ENCODE data around the gene COG3.
A peak's percentile ranks its signal among the peaks of the same experiment; 100 is the strongest.

Gene COG3

DNA sequence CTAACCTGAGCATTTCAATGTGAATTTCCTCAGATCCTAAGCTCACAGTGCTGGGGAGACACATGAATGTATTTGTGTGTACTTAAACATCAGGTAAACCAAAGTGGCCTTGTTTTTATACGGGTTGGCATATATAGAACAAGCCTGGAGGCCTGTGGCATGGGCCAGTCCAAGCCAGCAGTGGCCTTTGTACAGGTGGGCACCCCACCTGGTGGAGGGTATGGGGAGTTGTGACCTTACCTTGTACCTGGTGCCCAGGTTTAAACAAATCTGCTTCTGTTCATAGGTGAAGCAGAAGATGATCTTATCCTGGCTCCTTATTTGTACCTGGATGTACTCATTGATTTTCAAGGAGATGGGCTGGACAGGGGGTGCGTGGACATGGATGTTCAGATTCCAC is 79.8 kb downstream of the COG3 start:
- no peak for DNase-seq (ENCODE audit: low read depth, low spot score)

GRCh38 chr13:45545686-45546409 is 81.1 kb downstream of the COG3 start:
- no peak for DNase-seq (ENCODE audit: low read depth, low spot score)

DNA sequence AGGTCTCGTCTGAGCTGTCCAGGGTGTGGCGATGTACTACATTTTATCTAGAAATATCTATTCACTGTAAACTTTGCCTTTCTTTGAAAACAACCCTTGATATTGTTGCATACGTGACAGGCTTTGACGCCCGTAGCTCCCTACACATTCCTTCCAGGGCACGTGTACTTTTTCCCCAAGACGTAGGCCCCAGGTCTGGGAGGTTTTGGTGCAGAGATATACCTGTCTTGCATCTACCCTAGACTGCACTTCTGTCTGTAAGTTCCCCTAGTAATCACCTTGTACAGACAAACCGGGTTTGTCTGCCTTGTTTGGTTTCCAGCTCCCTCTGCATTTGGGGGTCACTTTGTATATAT is 81.6 kb downstream of the COG3 start:
- DNase-seq (ENCODE audit: low read depth, low spot score): no peak

DNA sequence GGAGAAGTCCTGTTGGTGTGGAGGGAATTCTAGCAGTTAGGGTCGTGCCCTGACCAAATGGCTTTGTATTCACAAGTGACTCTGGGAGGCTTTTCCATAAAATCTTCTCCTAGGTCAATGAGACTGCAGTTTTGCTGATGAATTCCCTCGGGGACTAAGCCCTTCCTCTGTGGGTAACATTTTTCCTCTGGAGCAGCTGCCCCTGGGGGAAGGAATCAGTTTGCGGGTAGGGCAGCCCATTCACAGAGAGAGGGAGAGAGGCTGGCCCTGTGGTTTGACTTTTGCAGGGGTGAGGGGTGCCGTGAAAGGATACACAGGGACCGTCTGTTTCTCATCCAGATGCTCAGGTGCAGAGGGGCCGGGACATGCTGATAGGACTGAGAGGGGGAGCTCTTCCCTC is 83.5 kb downstream of the COG3 start:
- no peak for DNase-seq (ENCODE audit: low read depth, low spot score)

GRCh38 chr13:45554604-45555109 is 89.9 kb downstream of the COG3 start:
- no peak for DNase-seq (ENCODE audit: low read depth, low spot score)

DNA sequence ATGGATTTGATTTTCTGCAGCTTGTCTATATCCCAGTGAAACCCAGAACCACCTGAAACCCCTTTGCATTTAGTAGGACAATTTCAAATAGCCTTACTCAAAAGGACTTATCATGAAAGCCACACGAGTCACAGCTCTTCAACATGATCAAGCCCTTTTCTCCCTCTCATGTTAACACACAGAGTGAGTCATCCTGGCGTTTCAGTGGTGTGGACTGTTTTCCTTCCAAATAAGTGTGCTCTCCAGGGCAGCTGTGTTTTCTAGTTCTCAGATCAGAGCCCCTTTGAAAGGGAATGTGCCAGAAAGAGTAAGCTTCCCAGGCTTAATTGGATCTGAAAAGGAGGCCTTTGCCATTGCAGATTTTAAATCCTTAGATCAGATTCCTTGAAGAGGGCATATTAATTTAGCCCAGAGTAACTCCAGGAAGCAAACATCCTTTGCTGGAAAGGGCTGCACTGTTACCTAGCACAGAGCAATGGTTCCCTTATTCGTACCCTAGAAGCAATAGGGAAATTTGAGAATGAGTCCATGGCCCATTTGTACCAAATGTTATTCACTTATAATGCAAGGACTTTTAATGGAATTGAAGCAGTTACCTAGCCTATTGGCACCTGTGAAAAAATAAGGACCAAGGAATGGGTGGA is 99.5 kb downstream of the COG3 start:
- DNase-seq (ENCODE audit: low read depth, low spot score): peak; percentile 85

- no peak for DNase-seq (ENCODE audit: low read depth, low spot score)
Measured at GRCh38 chr13:45565331-45565730, 100.6 kb downstream of the COG3 start.

DNA sequence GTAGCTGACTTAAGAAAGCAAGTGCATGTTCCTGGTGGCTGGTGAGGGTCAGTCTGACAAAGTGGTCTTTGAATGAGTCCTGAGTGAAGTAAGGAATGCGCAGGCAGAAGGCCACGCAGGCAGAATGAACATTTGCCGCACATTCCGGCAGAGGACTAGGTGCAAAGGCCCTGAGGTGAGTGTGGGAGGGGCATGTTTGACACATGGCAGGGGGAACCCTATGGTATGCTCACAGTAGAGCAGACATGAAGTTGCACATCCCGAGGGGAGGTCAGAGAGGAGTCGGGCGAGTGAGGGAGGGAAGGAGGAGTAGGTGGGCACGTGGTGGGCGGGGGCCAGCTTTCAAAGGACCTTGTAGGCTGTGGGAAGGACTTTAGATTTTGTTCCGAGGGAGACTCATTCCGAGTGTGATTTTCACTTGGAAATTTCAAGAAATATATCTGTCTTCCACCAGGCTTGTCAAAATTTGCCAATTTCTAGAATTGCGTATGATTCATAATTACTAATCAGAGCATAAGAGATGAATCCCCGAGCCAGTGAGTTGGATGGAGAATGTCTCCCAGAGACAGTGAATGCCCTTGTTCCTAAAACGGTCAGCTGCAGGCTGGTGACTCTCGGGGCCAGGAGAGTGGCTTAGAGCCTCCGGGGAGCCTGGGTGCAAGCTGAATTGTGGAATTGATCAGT is 110.5 kb downstream of the COG3 start:
- no peak for DNase-seq (ENCODE audit: low read depth, low spot score)

DNA sequence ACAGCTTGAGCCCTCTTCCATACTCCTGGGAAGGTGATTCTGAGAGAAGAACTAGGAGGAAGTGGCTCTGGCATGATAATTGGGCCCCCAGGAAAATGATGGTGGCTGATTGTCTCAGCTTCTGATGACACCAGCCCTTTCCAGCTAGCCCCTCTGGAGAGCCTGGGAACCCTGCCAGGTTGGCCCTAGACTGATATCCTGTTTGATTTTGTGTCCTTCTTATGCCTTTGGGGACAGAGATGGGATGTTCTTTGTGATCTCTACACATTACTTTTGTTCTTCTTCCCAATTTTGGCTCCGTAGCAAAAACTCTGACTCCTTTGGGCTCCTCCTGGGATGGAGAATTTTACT is 111.1 kb downstream of the COG3 start:
- no peak for DNase-seq (ENCODE audit: low read depth, low spot score)

DNA sequence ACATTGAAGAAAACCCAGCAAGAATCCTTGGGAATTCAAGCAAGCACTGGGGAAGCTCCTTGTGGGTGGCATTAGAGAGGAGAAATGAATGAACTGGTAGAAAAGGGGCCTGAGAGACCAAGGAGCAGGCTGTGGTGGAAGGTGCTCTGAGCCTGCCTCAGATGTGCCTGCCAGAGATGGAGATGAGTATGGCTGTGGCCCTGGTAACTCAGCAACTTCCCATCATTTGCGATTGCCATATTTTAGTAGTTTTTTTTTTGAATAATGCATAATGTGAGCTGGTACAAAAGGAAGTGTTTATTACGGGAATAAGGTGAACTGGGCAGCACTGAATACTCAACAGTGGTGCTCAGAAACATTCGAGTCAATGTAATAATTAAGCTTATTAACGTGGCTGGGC is 111.7 kb downstream of the COG3 start:
- no peak for DNase-seq (ENCODE audit: low read depth, low spot score)

GRCh38 chr13:45582408-45583076 is 117.8 kb downstream of the COG3 start:
- DNase-seq (ENCODE audit: low read depth, low spot score): no peak

- no peak for DNase-seq (ENCODE audit: low read depth, low spot score)
Measured at GRCh38 chr13:45584816-45585215, 120.1 kb downstream of the COG3 start.

Measured in astrocyte of the hippocampus (primary cell).